Adrenal gland (tissue), 12 donors: ENCODE data around the gene HBS1L. TPM values are rescaled to one million over a fixed set of nuclear protein-coding genes. Genes with fewer than 3 reads are reported as not detected.

Experiments used
- DNase-seq, 7 donors: peaks; one replicate each; pipeline ENCODE4 v3.0.0-alpha.2; 2019 to 2020
- H3K27ac ChIP-seq, 5 donors: fragments of 200-600 bp; sonication (generic) in 4 of 5; 1 replicate in 3 of 5; 2 replicates in 2 of 5; pipeline versions ENCODE4 v1.5.1 to v1.8.0; 2016 to 2020; ENCODE audit warnings: mild to moderate bottlenecking in 1 of 5
- H3K27me3 ChIP-seq: fragments of 200-600 bp; 2 replicates; pipeline ENCODE4 v1.8.0; 2021
- H3K36me3 ChIP-seq, 2 donors: fragments of 200-600 bp; replicated peaks in 1 of 2; 1 replicate in 1 of 2; 2 replicates in 1 of 2; pipeline versions ENCODE4 v1.5.1 to v1.8.0; 2018 to 2022
- H3K4me1 ChIP-seq, 2 donors: fragments of 200-600 bp; replicated peaks in 1 of 2; 1 replicate in 1 of 2; 2 replicates in 1 of 2; pipeline versions ENCODE4 v1.5.1 to v1.8.0; 2018 to 2021
- H3K4me3 ChIP-seq, 4 donors: fragments of 200-600 bp; sonication (generic) in 3 of 4; one replicate each; pipeline ENCODE4 v1.5.1; 2016 to 2018
- H3K9me3 ChIP-seq, 3 donors: fragments of 200-600 bp; sonication (generic) in 1 of 3; replicated peaks in 1 of 3; 1 replicate in 2 of 3; 2 replicates in 1 of 3; pipeline versions ENCODE4 v1.5.1 to v1.8.0; 2016 to 2021
- CTCF ChIP-seq, 6 experiments: fragments of 450-650 bp in 4 of 6; fragments of 200-600 bp in 2 of 6; sonication (generic) in 1 of 6; IDR thresholded peaks; 1 replicate in 5 of 6; 2 replicates in 1 of 6; pipeline versions ENCODE4 v1.5.1 to v1.8.0; 2016 to 2021; ENCODE audit warnings: antibody characterized with exemption in 6 of 6, mild to moderate bottlenecking in 2 of 6, moderate library complexity in 1 of 6
- POLR2A ChIP-seq, 2 donors: fragments of 450-650 bp; IDR thresholded peaks; one replicate each; pipeline ENCODE4 v1.6.1; 2017; ENCODE audit warnings: antibody characterized with exemption in 2 of 2, mild to moderate bottlenecking in 2 of 2, moderate library complexity in 1 of 2
- WGBS, 4 donors: extraction: QIAGEN DNeasy Blood & Tissue Kit in 2 of 4; methylation state at CpG; one replicate each; pipeline versions ENCODE4 v1.1.5 to v1.1.7; 2013 to 2017; 5-methylcytosine and 5-hydroxymethylcytosine counted together
- intact Hi-C, 2 donors: fragments of 100-400 bp; cut with DNase I; formaldehyde crosslinking; loops; one replicate each; pipeline versions ENCODE4 v1.14.1 to v1.15.0; 2022 to 2023
- polyA plus RNA-seq, 3 donors: library from polyadenylated mRNA; stranded (reverse); fragments of 200-250 nt in 2 of 3; fragments of 350-450 nt in 1 of 3; fragmentation: Illumina TruSeq in 1 of 3; extraction: RNeasy Lipid Tissue Mini Kit (QIAGEN cat#74804) in 1 of 3; gene quantifications; one replicate each; pipeline ENCODE4 v1.2.3, GENCODE V29; 2013 to 2014
- total RNA-seq, 9 donors: library from RNA; depleted of rRNA in 4 of 9; stranded (reverse); fragments of >200 nt in 4 of 9; fragments of 120-200 nt in 1 of 9; fragmentation: NEBNext Ultra II Directional in 1 of 9; extraction: Animal tissue kit (Norgen Biotek cat#: 25700) in 1 of 9; gene quantifications; one replicate each; pipeline versions ENCODE4 v1.1.0 to v1.2.4, GENCODE V29; 2013 to 2023
- donor health status: healthy with polysubstance abuse.
- donor health status: Bipolar disorder and iron deficiency.
- donor health status: DM: yes; HTN: yes; CAD: no.
- donor health status: DM: no; HTN: no; CAD: no.
- donor health status: DM: no; HTN: no; CAD: no.
- donor health status: DM: yes; HTN: yes; CAD: no.

Gene HBS1L
- total and polyA plus RNA-seq, 12 donors, result 17.0 to 121 (median 58.4) TPM

GRCh38 chr6:134956676-134957075 lies 97.9 kb downstream of the HBS1L start:
- no peak for DNase-seq
- intact Hi-C loops, result no loop called here
- TF ChIP-seq CTCF (IDR thresholded peaks at IDR 0.05) (no peak), POLR2A (IDR thresholded peaks at IDR 0.05) (no peak)
- H3K4me3 ChIP-seq, result no peak overlapping the region
- 90 to 95% (median 92%) methylated on average over 2 of the region's 2 CpGs for WGBS, 4 donors
- no peaks in the 10 kb centered on the region for H3K36me3 ChIP-seq
- H3K4me1 ChIP-seq, result no peaks in the 10 kb centered on the region
- H3K27ac ChIP-seq, result no peak overlapping the region
- H3K9me3 ChIP-seq, result no peaks in the 10 kb centered on the region
- H3K27me3 ChIP-seq, result no peaks in the 10 kb centered on the region

GRCh38 chr6:134956032-134956431 lies 98.6 kb downstream of the HBS1L start:
- H3K27ac ChIP-seq, result no peak overlapping the region
- no peaks in the 10 kb centered on the region for H3K36me3 ChIP-seq
- no peaks in the 10 kb centered on the region for H3K9me3 ChIP-seq
- intact Hi-C loops, result no loop called here
- H3K4me3 ChIP-seq, result no peak overlapping the region
- no peak for DNase-seq
- TF ChIP-seq CTCF (IDR thresholded peaks at IDR 0.05), result no peak
- H3K4me1 ChIP-seq, result no peaks in the 10 kb centered on the region
- 91 to 98% (median 93%) methylated on average over 5 of the region's 5 CpGs for WGBS, 4 donors
- no peaks in the 10 kb centered on the region for H3K27me3 ChIP-seq

- no peak overlapping the region for H3K4me3 ChIP-seq
- WGBS, 4 donors, result 79 to 91% (median 83%) methylated on average over 3 to 4 of the region's 4 CpGs
- DNase-seq, result no peak
- no peaks in the 10 kb centered on the region for H3K36me3 ChIP-seq
- H3K9me3 ChIP-seq, result no peaks in the 10 kb centered on the region
- no peaks in the 10 kb centered on the region for H3K4me1 ChIP-seq
- no peaks in the 10 kb centered on the region for H3K27me3 ChIP-seq
- no peak overlapping the region for H3K27ac ChIP-seq
- no peak for TF ChIP-seq POLR2A (IDR thresholded peaks at IDR 0.05)
- no peak for TF ChIP-seq CTCF (IDR thresholded peaks at IDR 0.05)
- intact Hi-C loops, result no loop called here
These were observed 100.2 kb downstream of the HBS1L start for GRCh38 chr6:134954272-134955000.

GRCh38 chr6:134951494-134952263 lies 102.9 kb downstream of the HBS1L start:
- TF ChIP-seq POLR2A (IDR thresholded peaks at IDR 0.05), result no peak
- no peak for TF ChIP-seq CTCF (IDR thresholded peaks at IDR 0.05)
- no peaks in the 10 kb centered on the region for H3K36me3 ChIP-seq
- no peaks in the 10 kb centered on the region for H3K27me3 ChIP-seq
- intact Hi-C loops, result no loop called here
- H3K27ac ChIP-seq, result no peak overlapping the region
- DNase-seq, result no peak
- H3K9me3 ChIP-seq, result no peaks in the 10 kb centered on the region
- no peak overlapping the region for H3K4me3 ChIP-seq
- no peaks in the 10 kb centered on the region for H3K4me1 ChIP-seq
- 88 to 92% (median 90%) methylated on average over 13 of the region's 13 CpGs for WGBS, 4 donors
